ENCODE results near the gene ARHGAP21. TPM values are rescaled to one million over a fixed set of nuclear protein-coding genes. Genes with fewer than 3 reads are reported as not detected.

The ARHGAP21 gene
- total and polyA plus RNA-seq, 2 experiments from 2014 or later = 15.3 to 44.5 TPM

DNA sequence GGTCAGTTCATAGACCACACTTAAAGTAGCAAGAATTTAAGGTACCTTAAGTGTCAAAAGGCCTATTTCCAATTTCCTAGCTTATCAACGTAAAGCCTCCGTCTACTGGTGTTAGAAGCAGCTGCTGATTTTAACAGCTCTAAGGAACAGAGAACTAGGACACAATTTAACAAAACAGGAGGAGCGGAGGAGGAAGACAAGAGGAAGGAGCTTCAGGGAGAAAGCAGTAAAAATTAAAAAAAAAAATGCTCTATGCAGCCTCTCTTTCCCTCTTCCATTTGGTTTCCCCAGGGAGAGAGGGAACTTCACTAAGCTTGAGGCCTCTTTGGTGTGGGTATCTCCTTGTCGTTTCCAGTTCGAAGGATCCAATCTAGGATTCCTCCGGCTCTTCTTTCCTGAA lies 22.7 kb downstream of the ARHGAP21 start:
- DNase-seq (ENCODE audit: low spot score) (no peak), ATAC-seq (no peak)
- Mint-ChIP-seq H3K4me3 (no peak overlapping the region), H3K27ac (no peak overlapping the region), H3K27me3 (ENCODE audit: insufficient read depth, low read depth, poor library complexity) (no peaks in the 10 kb centered on the region), H3K9me3 (no peaks in the 10 kb centered on the region), H3K36me3 (ENCODE audit: low read depth) (no peaks in the 10 kb centered on the region), H3K4me1 (peaks cover 21% of the 10 kb centered on the region)
- Histone ChIP-seq H3K4me3 (no peak overlapping the region), H3F3A (replicated peaks; ENCODE audit: low read depth) (no peaks in the 10 kb centered on the region), H3K27ac (ENCODE audit: low read depth) (no peak overlapping the region), H3K79me2 (replicated peaks; ENCODE audit: insufficient read depth) (peaks cover 97% of the 10 kb centered on the region), H3K36me3 (ENCODE audit: insufficient read depth) (no peaks in the 10 kb centered on the region), H3K4me1 (ENCODE audit: insufficient read depth) (peaks cover 9% of the 10 kb centered on the region; the same call in 1 of the 2 replicates), H4K20me1 (replicated peaks; ENCODE audit: insufficient read depth) (no peaks in the 10 kb centered on the region), H2AFZ (no peak overlapping the region), H3K4me2 (no peak overlapping the region), H3K9me2 (ENCODE audit: insufficient read depth) (no peaks in the 10 kb centered on the region), H3K27me3 (ENCODE audit: insufficient read depth) (no peaks in the 10 kb centered on the region)
- TF ChIP-seq EZH2 (IDR thresholded peaks at IDR 0.05; ENCODE audit: low read depth, unreplicated experiment) (no peak), ETS1 (IDR thresholded peaks at IDR 0.05) (no peak), STAT1 (IDR thresholded peaks at IDR 0.05; ENCODE audit: unreplicated experiment) (no peak), JUNB (IDR thresholded peaks at IDR 0.05; ENCODE audit: unreplicated experiment) (no peak), CREB1 (CRISPR knock-in tag; IDR thresholded peaks at IDR 0.05; ENCODE audit: low read depth) (no peak), POLR2AphosphoS5 (IDR thresholded peaks at IDR 0.05; ENCODE audit: low read depth) (no peak), NANOG (IDR thresholded peaks at IDR 0.05; ENCODE audit: borderline replicate concordance) (no peak), ZNF114 (CRISPR knock-in tag; IDR thresholded peaks at IDR 0.05) (no peak), ZNF331 (CRISPR knock-in tag; IDR thresholded peaks at IDR 0.05; ENCODE audit: low read depth) (no peak), CTCF (conservative IDR thresholded peaks at IDR 0.05; ENCODE audit: low read depth in 2 of 2) (no peak), EZH2phosphoT487 (IDR thresholded peaks at IDR 0.05; ENCODE audit: unreplicated experiment) (no peak), ZNF462 (CRISPR knock-in tag; IDR thresholded peaks at IDR 0.05) (no peak)
- TF ChIP-seq, protein P1, sequence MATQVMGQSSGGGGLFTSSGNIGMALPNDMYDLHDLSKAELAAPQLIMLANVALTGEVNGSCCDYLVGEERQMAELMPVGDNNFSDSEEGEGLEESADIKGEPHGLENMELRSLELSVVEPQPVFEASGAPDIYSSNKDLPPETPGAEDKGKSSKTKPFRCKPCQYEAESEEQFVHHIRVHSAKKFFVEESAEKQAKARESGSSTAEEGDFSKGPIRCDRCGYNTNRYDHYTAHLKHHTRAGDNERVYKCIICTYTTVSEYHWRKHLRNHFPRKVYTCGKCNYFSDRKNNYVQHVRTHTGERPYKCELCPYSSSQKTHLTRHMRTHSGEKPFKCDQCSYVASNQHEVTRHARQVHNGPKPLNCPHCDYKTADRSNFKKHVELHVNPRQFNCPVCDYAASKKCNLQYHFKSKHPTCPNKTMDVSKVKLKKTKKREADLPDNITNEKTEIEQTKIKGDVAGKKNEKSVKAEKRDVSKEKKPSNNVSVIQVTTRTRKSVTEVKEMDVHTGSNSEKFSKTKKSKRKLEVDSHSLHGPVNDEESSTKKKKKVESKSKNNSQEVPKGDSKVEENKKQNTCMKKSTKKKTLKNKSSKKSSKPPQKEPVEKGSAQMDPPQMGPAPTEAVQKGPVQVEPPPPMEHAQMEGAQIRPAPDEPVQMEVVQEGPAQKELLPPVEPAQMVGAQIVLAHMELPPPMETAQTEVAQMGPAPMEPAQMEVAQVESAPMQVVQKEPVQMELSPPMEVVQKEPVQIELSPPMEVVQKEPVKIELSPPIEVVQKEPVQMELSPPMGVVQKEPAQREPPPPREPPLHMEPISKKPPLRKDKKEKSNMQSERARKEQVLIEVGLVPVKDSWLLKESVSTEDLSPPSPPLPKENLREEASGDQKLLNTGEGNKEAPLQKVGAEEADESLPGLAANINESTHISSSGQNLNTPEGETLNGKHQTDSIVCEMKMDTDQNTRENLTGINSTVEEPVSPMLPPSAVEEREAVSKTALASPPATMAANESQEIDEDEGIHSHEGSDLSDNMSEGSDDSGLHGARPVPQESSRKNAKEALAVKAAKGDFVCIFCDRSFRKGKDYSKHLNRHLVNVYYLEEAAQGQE (IDR thresholded peaks at IDR 0.05; ENCODE audit: unreplicated experiment) = no peak

Measured in GM23338 (cell line).